HFFc6 (cell line): ENCODE results near the gene SLC25A1. TPM values are rescaled to one million over a fixed set of nuclear protein-coding genes. Genes with fewer than 3 reads are reported as not detected.

Experiments
- DNase-seq: peaks from one replicate; pipeline ENCODE4 v3.0.0-alpha.2; 2018
- H3K27ac Mint-ChIP-seq: 2 replicates; pipeline ENCODE4 v1.8.0; 2020; ENCODE audit warnings: mild to moderate bottlenecking, mixed read lengths
- H3K27me3 Mint-ChIP-seq: 2 replicates; pipeline ENCODE4 v1.8.0; 2021; ENCODE audit warnings: mild to moderate bottlenecking, moderate library complexity, mixed read lengths; ENCODE audit not compliant: insufficient read depth
- H3K36me3 Mint-ChIP-seq: 2 replicates; pipeline ENCODE4 v1.8.0; 2021; ENCODE audit warnings: low read depth, mixed read lengths
- H3K4me1 Mint-ChIP-seq: 2 replicates; pipeline ENCODE4 v1.8.0; 2020; ENCODE audit warnings: low read depth, mixed read lengths
- H3K4me3 Mint-ChIP-seq: 2 replicates; pipeline ENCODE4 v1.8.0; 2020; ENCODE audit warnings: mild to moderate bottlenecking, moderate library complexity, mixed read lengths
- H3K9me3 Mint-ChIP-seq: 2 replicates; pipeline ENCODE4 v1.8.0; 2020; ENCODE audit warnings: mild to moderate bottlenecking, mixed read lengths
- CTCF ChIP-seq: fragments of 200-600 bp; sonication (generic); IDR thresholded peaks from 2 replicates; pipeline ENCODE4 v1.5.0; 2021; ENCODE audit warnings: antibody characterized with exemption, mild to moderate bottlenecking
- total RNA-seq, 6 experiments: library from RNA; stranded (reverse); fragmentation: NEBNext Ultra II Directional; extraction: Animal tissue kit (Norgen Biotek cat#: 25700); gene quantifications; 2 replicates in 1 of 6; 3 replicates in 5 of 6; pipeline ENCODE4 v1.2.3, GENCODE V29; 2021

Gene SLC25A1
- total RNA-seq, 6 experiments from 2014 or later, result 102 to 124 (median 108) TPM

- H3K9me3 Mint-ChIP-seq, result no peaks in the 10 kb centered on the region
- peaks cover 3% of the 10 kb centered on the region for H3K27me3 Mint-ChIP-seq
- TF ChIP-seq CTCF, result no peak
- H3K36me3 Mint-ChIP-seq, result peaks cover 5% of the 10 kb centered on the region
- no peak overlapping the region for H3K27ac Mint-ChIP-seq
- no peak for DNase-seq
- H3K4me1 Mint-ChIP-seq, result no peaks in the 10 kb centered on the region
- no peak overlapping the region for H3K4me3 Mint-ChIP-seq
Observed at GRCh38 chr22:19195796-19196731, 17.5 kb upstream of the SLC25A1 start.

GRCh38 chr22:19194766-19195536 is 16.4 kb upstream of the SLC25A1 start:
- peaks cover 5% of the 10 kb centered on the region for H3K36me3 Mint-ChIP-seq
- TF ChIP-seq CTCF, result no peak
- no peak for DNase-seq
- no peaks in the 10 kb centered on the region for H3K9me3 Mint-ChIP-seq
- H3K27ac Mint-ChIP-seq, result no peak overlapping the region
- H3K4me3 Mint-ChIP-seq, result no peak overlapping the region
- H3K4me1 Mint-ChIP-seq, result no peaks in the 10 kb centered on the region
- H3K27me3 Mint-ChIP-seq, result peaks cover 4% of the 10 kb centered on the region

GRCh38 chr22:19193879-19194278 is 15.3 kb upstream of the SLC25A1 start:
- H3K27me3 Mint-ChIP-seq, result peaks cover 8% of the 10 kb centered on the region
- H3K9me3 Mint-ChIP-seq, result no peaks in the 10 kb centered on the region
- no peak for TF ChIP-seq CTCF
- DNase-seq, result no peak
- H3K4me3 Mint-ChIP-seq, result no peak overlapping the region
- H3K4me1 Mint-ChIP-seq, result no peaks in the 10 kb centered on the region
- peaks cover 5% of the 10 kb centered on the region for H3K36me3 Mint-ChIP-seq
- H3K27ac Mint-ChIP-seq, result no peak overlapping the region

GRCh38 chr22:19187716-19188563 is 9.4 kb upstream of the SLC25A1 start:
- Mint-ChIP-seq H3K4me3 (no peak overlapping the region), H3K27ac (no peak overlapping the region)

More at GRCh38 chr22:19187716-19188563, 9.4 kb upstream of the SLC25A1 start:
- H3K27me3 Mint-ChIP-seq, result peaks cover 7% of the 10 kb centered on the region
- H3K9me3 Mint-ChIP-seq, result no peaks in the 10 kb centered on the region
- peaks cover 9% of the 10 kb centered on the region for H3K4me1 Mint-ChIP-seq
- no peak for TF ChIP-seq CTCF
- H3K36me3 Mint-ChIP-seq, result no peaks in the 10 kb centered on the region
- no peak for DNase-seq
